ENCODE measurements around the gene CEMIP. TPM values are rescaled to one million over a fixed set of nuclear protein-coding genes. Genes with fewer than 3 reads are reported as not detected.

Gene CEMIP
- total RNA-seq, 1 donor from 2014 or later = under 0.01 TPM

- TF ChIP-seq CTCF (IDR thresholded peaks at IDR 0.05; ENCODE audit: insufficient read depth, low read length, poor library complexity, severe bottlenecking) = no peak
- H3K36me3 ChIP-seq (ENCODE audit: control insufficient read depth, insufficient read depth, low read length) = no peaks in the 10 kb centered on the region
- no peaks in the 10 kb centered on the region for H3K27me3 ChIP-seq (ENCODE audit: control insufficient read depth, insufficient read depth, low read length)
- no peak for DNase-seq (ENCODE audit: low read depth)
- peak overlapping the region; percentile 97 for H3K4me3 ChIP-seq (ENCODE audit: low read depth, low read length)
Observed at GRCh38 chr15:80989081-80989517, 209.9 kb downstream of the CEMIP start.

GRCh38 chr15:80989518-80990478, 210.6 kb downstream of the CEMIP start, which contains the start of gene MESD:
MESD (minus strand) TSS chr15:80989819; CDS start chr15:80989791, 28 bp downstream.
- DNase-seq (ENCODE audit: low read depth) = peak; percentile 69
- no peaks in the 10 kb centered on the region for H3K36me3 ChIP-seq (ENCODE audit: control insufficient read depth, insufficient read depth, low read length)
- H3K4me3 ChIP-seq (ENCODE audit: low read depth, low read length) = peak within 1 kb of the TSS; percentile 97
- no peaks in the 10 kb centered on the region for H3K27me3 ChIP-seq (ENCODE audit: control insufficient read depth, insufficient read depth, low read length)
- TF ChIP-seq CTCF (IDR thresholded peaks at IDR 0.05; ENCODE audit: insufficient read depth, low read length, poor library complexity, severe bottlenecking) = no peak

GRCh38 chr15:80990955-80991354, 211.8 kb downstream of the CEMIP start:
- DNase-seq (ENCODE audit: low read depth) = no peak
- Histone ChIP-seq H3K36me3 (ENCODE audit: control insufficient read depth, insufficient read depth, low read length) (no peaks in the 10 kb centered on the region), H3K27me3 (ENCODE audit: control insufficient read depth, insufficient read depth, low read length) (no peaks in the 10 kb centered on the region), H3K4me3 (ENCODE audit: low read depth, low read length) (no peak overlapping the region)
- no peak for TF ChIP-seq CTCF (IDR thresholded peaks at IDR 0.05; ENCODE audit: insufficient read depth, low read length, poor library complexity, severe bottlenecking)

GRCh38 chr15:80991421-80991820, 212.3 kb downstream of the CEMIP start:
- no peak for TF ChIP-seq CTCF (IDR thresholded peaks at IDR 0.05; ENCODE audit: insufficient read depth, low read length, poor library complexity, severe bottlenecking)
- no peaks in the 10 kb centered on the region for H3K36me3 ChIP-seq (ENCODE audit: control insufficient read depth, insufficient read depth, low read length)
- no peak for DNase-seq (ENCODE audit: low read depth)
- H3K27me3 ChIP-seq (ENCODE audit: control insufficient read depth, insufficient read depth, low read length) = no peaks in the 10 kb centered on the region
- no peak overlapping the region for H3K4me3 ChIP-seq (ENCODE audit: low read depth, low read length)

- DNase-seq (ENCODE audit: low read depth) = no peak
- TF ChIP-seq CTCF (IDR thresholded peaks at IDR 0.05; ENCODE audit: insufficient read depth, low read length, poor library complexity, severe bottlenecking) = no peak
- Histone ChIP-seq H3K36me3 (ENCODE audit: control insufficient read depth, insufficient read depth, low read length) (no peaks in the 10 kb centered on the region), H3K4me3 (ENCODE audit: low read depth, low read length) (no peak overlapping the region), H3K27me3 (ENCODE audit: control insufficient read depth, insufficient read depth, low read length) (no peaks in the 10 kb centered on the region)
Observed at GRCh38 chr15:80992006-80992405, 212.8 kb downstream of the CEMIP start.

Data from kidney epithelial cell (primary cell).